ENCODE data around the gene OTOGL. TPM values are rescaled to one million over a fixed set of nuclear protein-coding genes. Genes with fewer than 3 reads are reported as not detected.

The OTOGL gene
- total and polyA plus RNA-seq, 4 donors, result 0.09 to 0.71 (median 0.21) TPM

GRCh38 chr12:80166751-80167150 is 67.4 kb downstream of the OTOGL start:
- Histone ChIP-seq H3K27ac (ENCODE audit: low read depth in 1 of 2, low read length in 1 of 2) (no peak overlapping the region), H3K4me1 (ENCODE audit: control insufficient read depth in 5 of 5, insufficient read depth in 5 of 5, low read length in 5 of 5) (no peaks in the 10 kb centered on the region), H3K27me3 (ENCODE audit: control insufficient read depth in 3 of 3, insufficient read depth in 3 of 3, low read length in 2 of 3) (no peaks in the 10 kb centered on the region), H3K9me3 (ENCODE audit: control insufficient read depth in 4 of 4, insufficient read depth in 3 of 4, low read length in 3 of 4) (no peaks in the 10 kb centered on the region), H3K4me3 (no peak overlapping the region), H3K9ac (ENCODE audit: insufficient read depth in 1 of 2, low read length in 2 of 2) (no peak overlapping the region), H3K36me3 (ENCODE audit: control insufficient read depth in 4 of 4, insufficient read depth in 4 of 4, low read length in 4 of 4) (no peaks in the 10 kb centered on the region)
- WGBS, 2 donors, result 67 to 80% methylated on average over 2 of the region's 2 CpGs
- no peak for DNase-seq
- TF ChIP-seq CTCF (IDR thresholded peaks at IDR 0.05; ENCODE audit: control extremely low read depth, extremely low read depth), result no peak
- no peak for ATAC-seq (ENCODE audit: insufficient read depth, low FRiP score)

GRCh38 chr12:80168936-80169335 is 69.6 kb downstream of the OTOGL start:
- Histone ChIP-seq H3K4me1 (ENCODE audit: control insufficient read depth in 5 of 5, insufficient read depth in 5 of 5, low read length in 5 of 5) (no peaks in the 10 kb centered on the region), H3K36me3 (ENCODE audit: control insufficient read depth in 4 of 4, insufficient read depth in 4 of 4, low read length in 4 of 4) (no peaks in the 10 kb centered on the region), H3K9me3 (ENCODE audit: control insufficient read depth in 4 of 4, insufficient read depth in 3 of 4, low read length in 3 of 4) (peaks cover 0 to 2% (median 0%) of the 10 kb centered on the region in 4 donors), H3K27ac (ENCODE audit: low read depth in 1 of 2, low read length in 1 of 2) (no peak overlapping the region), H3K27me3 (ENCODE audit: control insufficient read depth in 3 of 3, insufficient read depth in 3 of 3, low read length in 2 of 3) (no peaks in the 10 kb centered on the region), H3K9ac (ENCODE audit: insufficient read depth in 1 of 2, low read length in 2 of 2) (no peak overlapping the region), H3K4me3 (no peak overlapping the region)
- no peak for TF ChIP-seq CTCF (IDR thresholded peaks at IDR 0.05; ENCODE audit: control extremely low read depth, extremely low read depth)
- DNase-seq (no peak), ATAC-seq (ENCODE audit: insufficient read depth, low FRiP score) (no peak)

DNA sequence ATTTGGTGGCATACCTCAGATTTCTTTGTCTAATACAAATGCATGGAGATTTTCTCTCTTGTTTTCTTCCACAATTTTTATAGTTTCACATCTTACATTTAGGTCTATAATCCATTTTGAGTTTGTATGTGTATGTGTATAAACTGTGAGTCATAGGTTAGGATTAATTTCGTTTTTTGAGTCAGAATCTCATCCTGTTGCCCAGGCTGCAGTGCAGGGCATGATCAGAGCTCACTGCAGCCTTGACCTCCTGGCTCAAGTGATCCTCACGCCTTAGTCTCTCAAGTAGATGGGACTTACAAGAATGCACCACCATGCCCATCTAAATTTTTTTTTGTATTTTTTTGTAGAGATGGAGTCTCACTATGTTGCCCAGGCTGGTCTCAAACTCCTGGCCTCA is 71.6 kb downstream of the OTOGL start:
- 81 to 86% methylated on average over 2 of the region's 2 CpGs for WGBS, 2 donors
- Histone ChIP-seq H3K27me3 (ENCODE audit: control insufficient read depth in 3 of 3, insufficient read depth in 3 of 3, low read length in 2 of 3) (no peaks in the 10 kb centered on the region), H3K27ac (ENCODE audit: low read depth in 1 of 2, low read length in 1 of 2) (no peak overlapping the region), H3K36me3 (ENCODE audit: control insufficient read depth in 4 of 4, insufficient read depth in 4 of 4, low read length in 4 of 4) (no peaks in the 10 kb centered on the region), H3K9ac (ENCODE audit: insufficient read depth in 1 of 2, low read length in 2 of 2) (no peak overlapping the region), H3K4me3 (no peak overlapping the region), H3K4me1 (ENCODE audit: control insufficient read depth in 5 of 5, insufficient read depth in 5 of 5, low read length in 5 of 5) (no peaks in the 10 kb centered on the region), H3K9me3 (ENCODE audit: control insufficient read depth in 4 of 4, insufficient read depth in 3 of 4, low read length in 3 of 4) (peaks cover 0 to 2% (median 0%) of the 10 kb centered on the region in 4 donors)
- ATAC-seq (ENCODE audit: insufficient read depth, low FRiP score) (no peak), DNase-seq (no peak)
- no peak for TF ChIP-seq CTCF (IDR thresholded peaks at IDR 0.05; ENCODE audit: control extremely low read depth, extremely low read depth)
